ENCODE measurements around the gene TIMM17A.

TIMM17A gene

DNA sequence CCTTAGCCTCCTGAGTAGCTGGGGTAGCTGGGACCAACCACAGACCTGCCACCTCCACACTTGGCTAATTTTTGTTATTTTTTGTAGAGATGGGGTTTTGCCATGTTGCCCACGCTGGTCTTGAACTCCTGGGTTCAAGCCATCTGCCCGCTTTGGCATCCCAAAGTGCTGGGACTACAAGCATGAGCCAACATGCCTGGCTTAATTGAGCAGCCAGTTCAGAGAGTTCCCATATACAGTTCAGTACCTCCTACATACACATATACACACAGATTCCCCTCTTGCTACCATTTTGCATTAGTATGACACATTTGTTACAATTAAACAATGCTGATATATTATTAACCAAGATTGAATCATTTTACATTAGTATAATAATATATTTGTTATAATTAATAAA is 30.1 kb downstream of the TIMM17A start:
- no peak for DNase-seq

DNA sequence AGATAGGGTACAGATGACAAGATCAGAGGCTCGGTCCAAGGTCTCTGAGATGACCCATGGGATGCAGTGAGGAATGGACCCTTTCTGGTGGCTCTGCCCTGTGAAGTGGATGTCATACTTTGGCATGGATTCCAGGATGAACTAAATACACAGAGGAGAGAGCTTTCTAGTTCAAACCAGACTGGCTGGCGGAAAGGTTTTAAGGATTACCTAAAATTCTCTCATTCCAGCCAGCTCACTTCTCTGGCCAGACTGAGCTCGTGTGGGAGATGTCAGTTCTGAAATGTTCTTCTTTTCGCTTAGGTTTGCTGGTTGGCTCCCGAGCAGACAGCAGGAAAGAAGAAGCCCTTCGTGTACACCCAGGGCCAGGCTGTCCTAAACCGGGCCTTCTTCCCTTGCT is 33.3 kb downstream of the TIMM17A start:
- no peak for DNase-seq

GRCh38 chr1:201989354-201990128 is 34.2 kb downstream of the TIMM17A start:
- no peak for DNase-seq

GRCh38 chr1:201990427-201990826 is 35.1 kb downstream of the TIMM17A start:
- no peak for DNase-seq

DNA sequence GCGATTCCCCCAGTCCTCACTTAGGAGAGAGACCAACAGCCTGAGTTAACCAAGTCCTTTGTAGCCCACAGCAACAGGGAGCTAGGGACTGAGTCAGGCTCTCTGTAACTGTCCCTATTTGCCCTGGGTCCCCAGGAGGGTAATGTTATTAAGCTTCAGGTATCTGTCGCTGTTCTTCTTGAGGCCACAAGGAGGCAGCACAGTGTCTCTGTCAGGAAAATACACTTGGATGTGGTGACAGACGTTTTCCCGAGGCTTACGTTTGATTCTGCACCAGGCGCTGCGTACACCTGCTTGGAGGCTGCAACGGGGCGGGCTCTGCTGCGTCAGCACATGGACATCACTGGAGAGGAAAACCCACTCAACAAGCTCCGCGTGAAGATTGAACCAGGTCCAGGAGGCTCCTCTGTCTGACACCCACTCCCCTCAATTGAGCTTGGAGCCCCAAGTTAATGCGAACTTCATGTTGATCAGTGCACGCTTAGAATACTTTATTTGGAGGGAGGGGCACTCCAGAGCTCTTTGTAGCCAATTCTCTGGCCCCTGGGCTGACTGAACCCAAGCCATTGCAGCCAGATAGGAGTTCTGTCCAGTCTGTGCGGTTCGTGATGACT is 44.4 kb downstream of the TIMM17A start:
- no peak for DNase-seq

DNA sequence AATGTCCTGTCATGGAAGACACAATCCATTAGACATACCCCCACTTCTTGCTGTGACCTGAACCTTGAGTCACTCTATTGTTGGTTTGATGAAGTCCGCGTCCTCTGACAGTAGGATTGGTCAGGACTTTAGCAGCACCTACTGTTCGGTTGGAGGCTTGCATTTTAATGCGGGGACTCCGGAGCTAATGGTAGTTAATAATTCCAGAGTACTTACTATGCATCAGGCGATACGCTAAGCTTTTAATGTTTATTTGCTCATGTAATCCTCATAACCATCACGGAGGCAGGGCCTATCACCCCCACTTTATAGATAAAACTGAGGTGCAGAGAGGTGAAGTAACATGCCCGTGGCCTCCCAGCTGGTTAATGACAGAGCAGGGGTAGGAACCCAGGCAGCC is 47.2 kb downstream of the TIMM17A start:
- DNase-seq, result no peak

DNA sequence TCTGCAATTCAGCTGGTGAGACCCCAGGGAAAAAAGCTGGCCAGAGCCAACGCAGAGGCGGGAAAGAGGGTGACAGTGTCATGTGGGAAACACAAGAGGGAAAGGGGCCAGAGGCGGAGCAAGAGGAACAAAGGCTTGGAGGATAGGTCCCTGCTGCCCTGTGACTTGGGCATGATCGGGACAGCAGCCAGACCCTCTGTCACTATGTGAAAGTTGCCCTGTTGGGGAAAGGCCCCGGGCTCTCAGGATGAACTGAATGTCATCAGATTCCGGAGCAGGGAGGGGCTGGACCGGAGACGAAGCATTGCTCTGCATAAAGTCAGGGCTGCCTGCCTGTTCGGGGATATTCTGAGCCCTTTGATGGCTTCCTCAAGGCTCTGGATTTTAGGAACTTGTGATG is 49.4 kb downstream of the TIMM17A start:
- DNase-seq, result no peak

- no peak for DNase-seq
Observed at GRCh38 chr1:202005958-202006357, 50.7 kb downstream of the TIMM17A start.

GRCh38 chr1:202007304-202007703 is 52.0 kb downstream of the TIMM17A start:
- no peak for DNase-seq

DNA sequence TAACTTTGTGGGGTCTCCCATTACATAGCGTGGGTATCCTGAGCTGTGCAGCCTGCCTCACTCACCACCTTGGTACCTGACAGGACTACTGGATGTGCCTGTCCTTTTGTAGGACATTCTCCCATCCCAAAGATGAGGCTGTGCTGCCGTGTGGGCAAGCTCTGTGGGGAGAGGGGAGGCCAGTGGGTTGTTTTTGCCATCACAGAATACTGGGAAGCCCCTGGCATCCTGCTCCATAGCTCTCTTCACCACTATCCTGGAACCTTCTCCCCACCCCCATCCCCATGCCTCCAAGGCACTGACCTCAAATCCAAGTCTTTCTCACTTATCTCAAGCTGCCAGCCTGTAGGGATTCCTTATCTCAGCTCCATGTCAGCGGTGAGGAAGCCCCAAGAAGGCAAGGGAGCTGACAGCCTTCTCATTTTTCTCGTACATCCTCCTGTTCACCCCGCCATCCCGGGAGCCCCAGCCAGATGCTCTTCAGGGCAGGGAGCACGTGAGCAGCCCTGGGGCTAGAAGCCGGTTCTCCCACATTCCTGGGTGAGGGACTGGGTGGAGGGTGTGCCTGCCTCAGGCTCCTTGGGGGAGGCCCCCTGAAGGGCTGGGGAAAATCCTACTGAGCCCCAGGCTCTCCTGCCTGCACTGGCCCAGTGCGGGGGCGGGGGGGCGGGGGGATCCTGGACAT is 52.6 kb downstream of the TIMM17A start:
- no peak for DNase-seq

DNA sequence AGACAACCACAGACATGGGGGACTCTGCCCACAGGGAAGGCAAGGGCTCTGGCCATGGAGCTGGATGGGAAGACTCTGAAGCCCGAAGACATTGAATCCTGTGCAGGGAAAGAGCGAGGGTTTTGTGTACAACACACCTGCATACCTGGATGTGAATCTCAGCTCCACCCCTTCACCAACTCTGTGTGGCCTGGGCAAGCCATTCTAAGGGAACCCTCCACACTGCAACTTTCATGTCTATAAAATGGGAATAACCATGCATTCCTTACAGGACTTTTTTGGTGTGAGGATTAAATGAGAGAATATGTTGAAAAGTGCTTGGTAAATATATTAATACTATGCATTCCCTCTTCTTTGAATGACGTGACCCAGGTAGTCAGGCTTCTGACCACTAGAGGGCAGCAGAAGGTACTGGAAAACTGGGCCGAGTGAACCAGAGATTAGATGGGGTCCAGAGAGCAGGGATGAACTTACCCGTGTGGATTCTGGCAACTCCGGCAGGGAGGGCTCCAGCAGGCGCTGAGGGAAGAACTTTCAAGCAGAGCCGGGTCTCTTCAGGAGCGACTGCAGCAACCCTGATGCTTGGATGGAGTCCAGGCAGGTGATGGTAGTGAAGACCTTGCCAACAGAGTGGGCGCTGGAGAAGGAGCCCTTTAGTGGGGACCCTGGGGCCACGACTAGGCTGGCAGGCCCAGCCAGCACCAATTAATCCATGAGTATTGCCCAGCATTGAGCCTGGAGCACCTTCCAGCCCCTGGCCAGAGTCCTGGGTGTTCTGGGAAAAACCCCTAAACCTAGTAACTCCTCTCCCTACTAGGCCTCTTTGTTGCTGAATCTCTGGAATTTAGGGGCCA is 54.2 kb downstream of the TIMM17A start:
- peak; percentile 63 for DNase-seq

- no peak for DNase-seq
Observed at GRCh38 chr1:202010180-202011015, 55.1 kb downstream of the TIMM17A start, which contains the start of gene ELF3. TSS of gene ELF3 (plus strand) at chr1:202010587. CDS start at chr1:202011137, 550 bp downstream.

DNA sequence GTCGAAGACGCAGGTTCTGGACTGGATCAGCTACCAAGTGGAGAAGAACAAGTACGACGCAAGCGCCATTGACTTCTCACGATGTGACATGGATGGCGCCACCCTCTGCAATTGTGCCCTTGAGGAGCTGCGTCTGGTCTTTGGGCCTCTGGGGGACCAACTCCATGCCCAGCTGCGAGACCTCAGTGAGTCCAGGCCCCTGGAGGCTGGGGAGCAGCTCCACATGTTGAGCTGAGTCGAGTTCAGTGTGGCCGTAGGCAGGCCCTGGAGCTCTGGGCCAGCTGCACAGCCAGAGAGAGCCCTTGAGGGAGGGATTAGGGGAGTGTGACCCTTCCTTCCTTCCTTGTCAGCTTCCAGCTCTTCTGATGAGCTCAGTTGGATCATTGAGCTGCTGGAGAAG is 56.7 kb downstream of the TIMM17A start:
- no peak for DNase-seq

DNA sequence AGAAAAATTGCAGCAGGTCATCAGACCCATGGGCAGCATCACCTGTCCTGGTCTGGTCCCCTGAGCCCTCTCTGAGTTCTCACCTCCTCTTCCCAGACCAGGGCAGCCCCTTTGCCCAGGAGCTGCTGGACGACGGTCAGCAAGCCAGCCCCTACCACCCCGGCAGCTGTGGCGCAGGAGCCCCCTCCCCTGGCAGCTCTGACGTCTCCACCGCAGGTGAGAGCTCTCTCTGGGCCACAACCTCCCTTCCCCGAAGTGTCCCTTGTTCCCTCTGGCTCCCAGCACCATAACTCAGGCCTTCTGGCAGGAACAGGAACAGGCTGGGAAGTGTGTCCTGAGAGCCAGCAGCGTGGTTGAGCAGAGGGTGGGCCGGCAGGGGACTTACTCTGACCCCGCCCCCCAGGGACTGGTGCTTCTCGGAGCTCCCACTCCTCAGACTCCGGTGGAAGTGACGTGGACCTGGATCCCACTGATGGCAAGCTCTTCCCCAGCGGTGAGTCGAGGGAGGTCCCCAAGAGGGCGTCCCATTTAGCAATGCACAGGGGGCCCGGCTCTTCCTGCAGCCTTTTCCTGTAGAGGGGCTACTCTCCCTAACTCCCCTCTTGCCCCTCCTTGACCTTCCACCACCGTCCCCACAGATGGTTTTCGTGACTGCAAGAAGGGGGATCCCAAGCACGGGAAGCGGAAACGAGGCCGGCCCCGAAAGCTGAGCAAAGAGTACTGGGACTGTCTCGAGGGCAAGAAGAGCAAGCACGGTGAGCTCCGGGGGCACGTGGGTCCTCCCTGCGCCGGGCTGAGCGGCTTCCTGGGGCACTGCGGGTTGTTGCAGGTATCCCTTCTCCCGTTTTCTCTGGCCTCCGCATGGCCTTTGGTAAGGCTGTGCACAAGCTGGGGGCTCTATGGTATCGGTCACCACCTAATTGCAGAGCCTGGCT is 57.5 kb downstream of the TIMM17A start:
- no peak for DNase-seq

- DNase-seq, result no peak
Observed at GRCh38 chr1:202013603-202014002, 58.3 kb downstream of the TIMM17A start.

GRCh38 chr1:202014060-202014459 is 58.8 kb downstream of the TIMM17A start:
- no peak for DNase-seq

DNA sequence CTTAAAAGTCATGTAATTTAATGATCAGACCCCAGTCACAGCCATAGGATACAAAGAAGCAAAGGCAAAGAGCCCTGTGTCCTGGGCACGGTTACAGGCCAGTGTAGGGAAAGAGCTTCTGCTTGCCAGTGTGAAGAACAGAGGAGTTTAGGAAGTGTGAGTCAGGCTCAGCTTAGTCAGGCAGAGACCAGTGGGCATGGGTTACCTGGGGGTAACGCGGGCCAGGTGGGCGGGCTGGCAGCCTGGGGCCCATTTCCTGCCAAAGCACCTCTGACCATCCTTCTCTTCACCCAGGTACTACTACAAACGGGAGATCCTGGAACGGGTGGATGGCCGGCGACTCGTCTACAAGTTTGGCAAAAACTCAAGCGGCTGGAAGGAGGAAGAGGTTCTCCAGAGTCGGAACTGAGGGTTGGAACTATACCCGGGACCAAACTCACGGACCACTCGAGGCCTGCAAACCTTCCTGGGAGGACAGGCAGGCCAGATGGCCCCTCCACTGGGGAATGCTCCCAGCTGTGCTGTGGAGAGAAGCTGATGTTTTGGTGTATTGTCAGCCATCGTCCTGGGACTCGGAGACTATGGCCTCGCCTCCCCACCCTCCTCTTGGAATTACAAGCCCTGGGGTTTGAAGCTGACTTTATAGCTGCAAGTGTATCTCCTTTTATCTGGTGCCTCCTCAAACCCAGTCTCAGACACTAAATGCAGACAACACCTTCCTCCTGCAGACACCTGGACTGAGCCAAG is 59.8 kb downstream of the TIMM17A start:
- DNase-seq, result no peak

GRCh38 chr1:202015662-202015937 is 60.3 kb downstream of the TIMM17A start:
- DNase-seq, result no peak

DNA sequence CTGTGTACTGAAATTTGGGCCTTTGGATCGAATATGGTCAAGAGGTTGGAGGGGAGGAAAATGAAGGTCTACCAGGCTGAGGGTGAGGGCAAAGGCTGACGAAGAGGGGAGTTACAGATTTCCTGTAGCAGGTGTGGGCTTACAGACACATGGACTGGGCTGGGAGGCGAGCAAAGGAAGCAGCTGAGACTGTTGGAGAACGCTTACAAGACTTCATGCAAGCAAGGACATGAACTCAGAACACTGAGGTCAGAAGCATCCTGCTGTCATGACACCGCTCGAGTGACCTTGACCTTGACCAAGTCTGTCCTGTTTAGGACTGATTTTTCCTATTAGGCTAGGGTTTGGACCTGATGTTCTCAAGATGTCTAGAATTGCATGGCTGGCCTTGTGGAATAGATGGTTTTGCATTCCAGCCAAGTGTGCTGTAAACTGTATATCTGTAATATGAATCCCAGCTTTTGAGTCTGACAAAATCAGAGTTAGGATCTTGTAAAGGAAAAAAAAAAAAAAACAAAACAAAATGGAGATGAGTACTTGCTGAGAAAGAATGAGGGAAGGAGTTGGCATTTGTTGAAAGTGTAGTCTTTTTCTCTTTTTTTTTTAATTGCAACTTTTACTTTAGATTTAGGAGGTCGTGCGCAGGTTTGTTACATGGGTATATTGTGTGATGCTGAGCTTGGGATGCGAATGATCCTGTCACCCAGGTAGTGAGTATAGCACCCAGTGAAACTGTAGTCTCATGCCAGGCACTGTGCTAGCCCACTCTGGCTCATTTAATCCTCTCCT is 60.9 kb downstream of the TIMM17A start:
- DNase-seq, result no peak
